Measurements from ENCODE around the gene RETREG2. TPM values are rescaled to one million over a fixed set of nuclear protein-coding genes. Genes with fewer than 3 reads are reported as not detected.

Gene RETREG2
- total RNA-seq, 1 experiment from 2014 or later = 46.7 TPM

GRCh38 chr2:219228041-219228910 is 50.2 kb downstream of the RETREG2 start:
- Histone ChIP-seq H3K79me1 (ENCODE audit: insufficient read depth, low read depth, low read length, poor library complexity, severe bottlenecking) (no peaks in the 10 kb centered on the region), H4K20me1 (ENCODE audit: control insufficient read depth, insufficient read depth, insufficient read length) (no peaks in the 10 kb centered on the region), H2AFZ (ENCODE audit: low read length) (no peak overlapping the region), H2AK5ac (ENCODE audit: insufficient read length, low read length) (no peak overlapping the region), H2BK12ac (ENCODE audit: insufficient read length, low read depth, low read length) (no peak overlapping the region), H3K27ac (ENCODE audit: insufficient read length, low read depth, low read length) (no peak overlapping the region), H3K4ac (ENCODE audit: low read depth, low read length) (no peak overlapping the region), H3K4me1 (ENCODE audit: insufficient read depth, low read length) (no peaks in the 10 kb centered on the region), H3K9me3 (ENCODE audit: control insufficient read depth, low read depth, low read length) (no peaks in the 10 kb centered on the region), H3K18ac (ENCODE audit: insufficient read length, low read depth, low read length) (no peak overlapping the region), H3T11ph (ENCODE audit: low read length) (no peak overlapping the region), H4K91ac (ENCODE audit: insufficient read length, low read depth, low read length) (no peak overlapping the region), H3K23ac (ENCODE audit: insufficient read length, low read depth, low read length) (no peak overlapping the region), H3K9ac (ENCODE audit: extremely low read depth, insufficient read length, low read length) (peak overlapping the region; percentile 74), H2BK5ac (ENCODE audit: insufficient read length, low read length) (no peak overlapping the region), H2BK20ac (ENCODE audit: low read depth, low read length, poor library complexity, severe bottlenecking) (no peak overlapping the region), H3K23me2 (ENCODE audit: insufficient read length, low read depth, low read length, poor library complexity, severe bottlenecking) (no peaks in the 10 kb centered on the region), H3K14ac (ENCODE audit: insufficient read depth, low read length) (no peak overlapping the region; the same call in 1 of the 2 replicates), H4K8ac (replicated peaks; ENCODE audit: insufficient read length, low read depth, low read length) (no peak overlapping the region), H3K79me2 (ENCODE audit: insufficient read depth, low read length) (0 out of 2 replicates have a peak, but pooled peaks cover 2% of the 10 kb centered on the region), H3K4me2 (ENCODE audit: insufficient read depth, insufficient read length, low read length) (peak overlapping the region; percentile 65), H3K56ac (ENCODE audit: insufficient read length, low read depth, low read length) (no peak overlapping the region), H2BK15ac (ENCODE audit: low read depth, low read length) (no peak overlapping the region), H4K5ac (ENCODE audit: insufficient read length, low read depth, low read length) (no peak overlapping the region), H2BK120ac (ENCODE audit: low read depth, low read length, poor library complexity, severe bottlenecking) (no peak overlapping the region), H3K27me3 (ENCODE audit: insufficient read depth, low read length) (no peaks in the 10 kb centered on the region)
- no peak for TF ChIP-seq CTCF (conservative IDR thresholded peaks at IDR 0.05)
- H3K4me1 Mint-ChIP-seq = peaks cover 11% of the 10 kb centered on the region in 2 experiments
- H3K27me3 Mint-ChIP-seq (ENCODE audit: low read depth) = no peaks in the 10 kb centered on the region
- H3K4me3 Mint-ChIP-seq = peak overlapping the region; percentile 81 to 99
- no peak for DNase-seq
- H3K36me3 Mint-ChIP-seq (ENCODE audit: insufficient read depth in 1 of 3, low read depth in 3 of 3) = peaks cover 23 to 54% (median 48%) of the 10 kb centered on the region in 3 experiments
- no peaks in the 10 kb centered on the region; a peak in 1 of 5 replicates for H3K9me3 Mint-ChIP-seq
- WGBS (ENCODE audit: extremely low coverage, insufficient read length, low lambda C conversion rate) = no CpG with 5 or more reads among the region's 7 CpGs
- peak overlapping the region in 1 of 3 experiments; percentile 40; a peak in 1 of 7 replicates for H3K27ac Mint-ChIP-seq
